Stomach (tissue), 4 donors: ENCODE measurements around the gene CEMIP.

ENCODE experiments used
- CTCF ChIP-seq, 7 experiments: fragments of 450-650 bp in 4 of 7; fragments of 200-600 bp in 3 of 7; sonication (generic) in 3 of 7; IDR thresholded peaks; one replicate each; pipeline ENCODE4 v1.5.1; 2016 to 2019; ENCODE audit warnings: antibody characterized with exemption in 7 of 7, control low read depth in 2 of 7, mild to moderate bottlenecking in 1 of 7
- POLR2A ChIP-seq, 4 donors: fragments of 450-650 bp; IDR thresholded peaks; one replicate each; pipeline ENCODE4 v1.6.1; 2016; ENCODE audit warnings: antibody characterized with exemption in 4 of 4, control low read depth in 2 of 4, mild to moderate bottlenecking in 1 of 4, moderate library complexity in 1 of 4

- TF ChIP-seq POLR2A (IDR thresholded peaks at IDR 0.05), result no peak
- no peak for TF ChIP-seq CTCF (IDR thresholded peaks at IDR 0.05)
Observed at GRCh38 chr15:80982839-80983238, 203.7 kb downstream of the CEMIP start.
